GM12873 (cell line): ENCODE data around the gene D2HGDH.

Experiments
- CTCF ChIP-seq: IDR thresholded peaks from 2 replicates; pipeline ENCODE4 v1.5.1; 2012; ENCODE audit warnings: low read depth, mild to moderate bottlenecking, moderate library complexity, low read length, control low read depth; ENCODE audit not compliant: insufficient read depth; ENCODE audit errors: missing control alignments

D2HGDH gene

GRCh38 chr2:241768251-241768711 is 33.9 kb downstream of the D2HGDH start:
- TF ChIP-seq CTCF: no peak

GRCh38 chr2:241768850-241769249 is 34.4 kb downstream of the D2HGDH start:
- TF ChIP-seq CTCF: no peak

- no peak for TF ChIP-seq CTCF
Measured at GRCh38 chr2:241769819-241770184, 35.4 kb downstream of the D2HGDH start.

GRCh38 chr2:241770185-241770935 is 35.9 kb downstream of the D2HGDH start:
- TF ChIP-seq CTCF: no peak

GRCh38 chr2:241770936-241771285 is 36.5 kb downstream of the D2HGDH start:
- TF ChIP-seq CTCF: no peak

- no peak for TF ChIP-seq CTCF
Measured at GRCh38 chr2:241771286-241772062, 37.0 kb downstream of the D2HGDH start.

- no peak for TF ChIP-seq CTCF
Measured at GRCh38 chr2:241772063-241772499, 37.7 kb downstream of the D2HGDH start.
